Measurements from ENCODE around the gene ORAI2. TPM values are rescaled to one million over a fixed set of nuclear protein-coding genes. Genes with fewer than 3 reads are reported as not detected.

The ORAI2 gene
- total and polyA plus RNA-seq, 9 donors: 3.2 to 18.9 (median 15.6) TPM

DNA sequence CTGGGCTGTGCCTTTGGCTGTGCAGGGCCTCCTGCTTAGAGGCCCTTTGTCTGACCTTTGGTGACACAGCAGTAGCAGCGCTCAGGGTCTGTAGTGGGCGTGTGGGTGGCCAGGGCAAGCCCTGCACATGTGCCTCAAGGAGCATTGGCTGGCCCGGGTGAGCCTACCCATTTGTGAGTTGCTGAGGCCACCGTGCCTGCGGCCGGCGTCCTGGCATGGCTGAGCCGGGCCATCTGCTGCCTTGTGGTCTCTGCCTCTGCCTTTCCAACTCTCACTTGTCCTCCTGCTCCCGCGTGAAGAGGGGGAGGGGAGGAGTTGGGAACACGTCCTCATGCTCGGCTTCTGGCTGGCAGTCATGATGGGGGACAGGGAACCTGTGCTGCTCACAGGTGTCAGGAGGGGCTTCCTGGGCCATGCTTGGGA, 9.2 kb upstream of the ORAI2 start:
- no peak for DNase-seq

DNA sequence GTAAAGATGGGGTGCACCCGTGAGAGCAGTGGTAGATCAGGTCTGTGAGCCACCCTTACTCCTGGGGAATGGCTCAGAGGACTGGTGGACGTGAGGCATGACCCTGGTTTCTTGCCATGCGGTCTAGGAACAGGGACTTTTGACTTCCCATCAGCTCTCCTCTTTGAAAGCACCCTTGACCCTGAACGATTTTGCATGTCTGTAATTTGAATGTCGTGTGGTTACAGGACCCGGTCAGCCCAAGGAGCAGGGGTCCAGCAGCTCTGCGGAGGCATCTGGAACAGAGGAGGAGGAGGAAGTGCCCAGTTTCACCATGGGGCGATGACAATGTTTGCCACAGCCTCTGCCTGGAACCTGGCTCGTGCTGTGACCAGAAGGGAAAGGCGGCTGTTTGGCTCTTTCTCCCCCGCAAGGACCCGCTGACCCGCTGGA, 8.6 kb upstream of the ORAI2 start:
- Histone ChIP-seq H3K4me3 (no peak overlapping the region), H3K27me3 (no peaks in the 10 kb centered on the region), H3K27ac (no peak overlapping the region), H3K36me3 (no peaks in the 10 kb centered on the region), H3K9me3 (no peaks in the 10 kb centered on the region), H3K4me1 (ENCODE audit: insufficient read depth) (no peaks in the 10 kb centered on the region)
- TF ChIP-seq, protein P1, sequence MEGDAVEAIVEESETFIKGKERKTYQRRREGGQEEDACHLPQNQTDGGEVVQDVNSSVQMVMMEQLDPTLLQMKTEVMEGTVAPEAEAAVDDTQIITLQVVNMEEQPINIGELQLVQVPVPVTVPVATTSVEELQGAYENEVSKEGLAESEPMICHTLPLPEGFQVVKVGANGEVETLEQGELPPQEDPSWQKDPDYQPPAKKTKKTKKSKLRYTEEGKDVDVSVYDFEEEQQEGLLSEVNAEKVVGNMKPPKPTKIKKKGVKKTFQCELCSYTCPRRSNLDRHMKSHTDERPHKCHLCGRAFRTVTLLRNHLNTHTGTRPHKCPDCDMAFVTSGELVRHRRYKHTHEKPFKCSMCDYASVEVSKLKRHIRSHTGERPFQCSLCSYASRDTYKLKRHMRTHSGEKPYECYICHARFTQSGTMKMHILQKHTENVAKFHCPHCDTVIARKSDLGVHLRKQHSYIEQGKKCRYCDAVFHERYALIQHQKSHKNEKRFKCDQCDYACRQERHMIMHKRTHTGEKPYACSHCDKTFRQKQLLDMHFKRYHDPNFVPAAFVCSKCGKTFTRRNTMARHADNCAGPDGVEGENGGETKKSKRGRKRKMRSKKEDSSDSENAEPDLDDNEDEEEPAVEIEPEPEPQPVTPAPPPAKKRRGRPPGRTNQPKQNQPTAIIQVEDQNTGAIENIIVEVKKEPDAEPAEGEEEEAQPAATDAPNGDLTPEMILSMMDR (IDR thresholded peaks at IDR 0.05): no peak
- TF ChIP-seq POLR2A (IDR thresholded peaks at IDR 0.05): no peak
- no peak for TF ChIP-seq EP300 (IDR thresholded peaks at IDR 0.05)
- 80 to 91% (median 90%) methylated on average over 13 of the region's 13 CpGs for WGBS, 3 donors
- intact Hi-C loops (cut with DNase I): no loop called here
- no peak for DNase-seq

More for the DNA sequence above, 9.2 kb upstream of the ORAI2 start:
- Histone ChIP-seq H3K27ac (no peak overlapping the region), H3K4me3 (no peak overlapping the region), H3K4me1 (ENCODE audit: insufficient read depth) (no peaks in the 10 kb centered on the region), H3K36me3 (no peaks in the 10 kb centered on the region), H3K27me3 (no peaks in the 10 kb centered on the region), H3K9me3 (no peaks in the 10 kb centered on the region)
- intact Hi-C loops (cut with DNase I): no loop called here
- 61 to 71% (median 67%) methylated on average over 9 to 12 of the region's 12 CpGs for WGBS, 3 donors
- TF ChIP-seq EP300 (IDR thresholded peaks at IDR 0.05) (no peak), POLR2A (IDR thresholded peaks at IDR 0.05) (no peak)
- TF ChIP-seq, protein P1 (IDR thresholded peaks at IDR 0.05): no peak

DNA sequence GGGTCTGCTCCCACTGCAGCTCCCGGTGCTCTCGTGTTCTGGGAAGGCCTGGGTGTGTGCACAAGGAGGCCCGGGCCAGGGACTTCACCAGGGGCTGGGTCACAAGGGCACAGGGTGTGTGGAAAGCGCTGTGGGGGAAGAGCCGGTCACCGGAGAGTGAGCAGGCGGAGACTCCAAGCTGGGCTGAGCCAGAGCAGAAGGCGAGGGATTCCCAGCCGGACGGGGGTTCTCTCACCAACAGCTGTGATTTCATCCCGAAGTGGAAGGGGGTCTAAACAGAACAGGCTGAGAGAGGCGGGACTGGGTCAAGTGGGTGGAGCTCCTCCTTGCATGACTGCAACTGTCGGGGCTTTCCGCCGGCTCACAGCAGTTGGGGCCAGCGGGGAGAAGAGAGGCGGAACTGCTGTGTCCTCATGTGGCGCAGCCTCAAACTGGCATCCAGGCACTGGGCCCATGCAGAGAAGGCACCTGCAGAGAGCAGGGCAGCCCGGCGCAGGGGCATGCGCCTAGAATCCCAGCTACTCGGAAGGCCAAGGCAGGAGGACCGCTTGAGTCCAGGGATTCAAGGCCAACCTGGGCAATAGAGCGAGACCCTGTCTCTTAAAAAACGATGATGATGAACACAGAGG, 7.6 kb upstream of the ORAI2 start:
- WGBS, 3 donors: 70 to 76% (median 73%) methylated on average over 25 of the region's 25 CpGs
- Histone ChIP-seq H3K4me1 (ENCODE audit: insufficient read depth) (no peaks in the 10 kb centered on the region), H3K27ac (no peak overlapping the region), H3K27me3 (no peaks in the 10 kb centered on the region), H3K36me3 (no peaks in the 10 kb centered on the region), H3K9me3 (no peaks in the 10 kb centered on the region), H3K4me3 (no peak overlapping the region)
- no peak for DNase-seq
- no peak for TF ChIP-seq EP300 (IDR thresholded peaks at IDR 0.05)
- TF ChIP-seq POLR2A (IDR thresholded peaks at IDR 0.05): no peak
- TF ChIP-seq, protein P1 (IDR thresholded peaks at IDR 0.05): no peak
- intact Hi-C loops (cut with DNase I): no loop called here

DNA sequence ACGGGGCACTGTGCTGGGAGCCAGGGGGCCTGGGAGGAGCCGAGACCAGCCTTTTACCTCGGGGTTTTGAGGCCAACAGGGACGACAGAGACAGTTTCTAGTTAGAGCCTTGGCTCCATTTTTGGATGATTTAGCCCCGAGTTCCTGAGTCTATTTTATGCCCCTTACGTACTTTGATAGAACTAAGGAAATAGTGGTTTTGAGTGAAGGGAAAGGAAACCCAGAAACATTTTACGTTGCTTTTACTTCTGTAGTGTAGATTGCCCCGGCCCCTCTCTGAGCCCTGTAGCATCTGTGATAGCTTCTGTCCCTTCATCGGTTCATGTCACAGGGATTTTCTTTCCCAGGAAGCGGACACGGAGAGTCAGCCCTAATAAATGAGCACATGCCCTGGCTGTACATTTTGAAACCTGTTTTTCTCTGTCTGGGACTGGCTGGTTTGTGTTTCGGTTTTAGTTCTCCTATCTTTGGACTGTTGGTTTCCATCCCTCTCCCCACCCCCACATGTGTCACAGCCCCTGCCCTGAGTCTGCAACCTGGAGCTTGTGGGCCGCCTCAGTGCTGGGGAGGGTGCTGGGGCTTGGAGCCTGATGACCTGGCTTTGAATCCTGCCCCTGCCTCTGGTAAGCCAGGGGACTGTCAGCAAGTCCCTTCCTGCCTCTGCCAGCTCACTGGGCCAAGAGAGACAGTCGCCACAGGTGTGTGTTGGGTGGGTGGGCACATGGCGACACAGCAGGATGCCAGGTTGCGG, 6.9 kb upstream of the ORAI2 start:
- no peaks in the 10 kb centered on the region for H3K4me1 ChIP-seq (ENCODE audit: insufficient read depth)
- WGBS, 3 donors: 85 to 88% (median 87%) methylated on average over 16 of the region's 16 CpGs
- TF ChIP-seq EP300 (IDR thresholded peaks at IDR 0.05) (no peak), POLR2A (IDR thresholded peaks at IDR 0.05) (no peak)
- TF ChIP-seq, protein P1 (IDR thresholded peaks at IDR 0.05): no peak
- no peak for DNase-seq
- no peaks in the 10 kb centered on the region for H3K27me3 ChIP-seq
- H3K27ac ChIP-seq: no peak overlapping the region
- H3K36me3 ChIP-seq: no peaks in the 10 kb centered on the region
- H3K4me3 ChIP-seq: no peak overlapping the region
- no peaks in the 10 kb centered on the region for H3K9me3 ChIP-seq
- intact Hi-C loops (cut with DNase I): no loop called here
